Stimulated activated naive CD4-positive, alpha-beta T cell (primary cell): ENCODE results near the gene EPB41L3.

ENCODE experiments used
- DNase-seq, 6 experiments: peaks; one replicate each; lab custom pipeline; 2025; lab: John Stamatoyannopoulos, UW

Gene EPB41L3

GRCh38 chr18:5414546-5414945, 129.3 kb downstream of the EPB41L3 start:
- DNase-seq: no peak

- DNase-seq: no peak
Observed at GRCh38 chr18:5413447-5413846, 130.3 kb downstream of the EPB41L3 start.

GRCh38 chr18:5410582-5410981, 133.2 kb downstream of the EPB41L3 start:
- DNase-seq: no peak

- DNase-seq: no peak
Observed at GRCh38 chr18:5398269-5398668, 145.5 kb downstream of the EPB41L3 start.

GRCh38 chr18:5397102-5397501, 146.7 kb downstream of the EPB41L3 start:
- DNase-seq: no peak

- no peak for DNase-seq
Observed at GRCh38 chr18:5395860-5396448, 147.8 kb downstream of the EPB41L3 start.

GRCh38 chr18:5393779-5394178, 150.0 kb downstream of the EPB41L3 start:
- no peak for DNase-seq

GRCh38 chr18:5391409-5391808, 152.4 kb downstream of the EPB41L3 start:
- DNase-seq: no peak

GRCh38 chr18:5389356-5389755, 154.4 kb downstream of the EPB41L3 start:
- no peak for DNase-seq

- no peak for DNase-seq
Observed at GRCh38 chr18:5388896-5389295, 154.9 kb downstream of the EPB41L3 start.

GRCh38 chr18:5380586-5380985, 163.2 kb downstream of the EPB41L3 start:
- DNase-seq: no peak

GRCh38 chr18:5376986-5377385, 166.8 kb downstream of the EPB41L3 start:
- no peak for DNase-seq

- DNase-seq: no peak
Observed at GRCh38 chr18:5370332-5370731, 173.5 kb downstream of the EPB41L3 start.

- DNase-seq: no peak
Observed at GRCh38 chr18:5369513-5369912, 174.3 kb downstream of the EPB41L3 start.

- no peak for DNase-seq
Observed at GRCh38 chr18:5365443-5365842, 178.4 kb downstream of the EPB41L3 start.

- no peak for DNase-seq
Observed at GRCh38 chr18:5350636-5351035, 193.2 kb downstream of the EPB41L3 start.
